Gastroesophageal sphincter (tissue), 4 donors: Measurements from ENCODE around the gene NANOS3. TPM values are rescaled to one million over a fixed set of nuclear protein-coding genes. Genes with fewer than 3 reads are reported as not detected.

ENCODE experiments used
- ATAC-seq: fragments of 150-250 bp; one replicate; pipeline ENCODE4 v1.9.1; 2016; ENCODE audit warnings: mild to moderate bottlenecking, moderate library complexity
- H3K27ac ChIP-seq, 4 donors: fragments of 200-600 bp; sonication (generic) in 3 of 4; 1 replicate in 3 of 4; 2 replicates in 1 of 4; pipeline ENCODE4 v1.5.1; 2016 to 2019
- H3K27me3 ChIP-seq: fragments of 200-600 bp; sonication (generic); one replicate; pipeline ENCODE4 v1.5.1; 2019
- H3K36me3 ChIP-seq, 2 donors: fragments of 200-600 bp; sonication (generic); one replicate each; pipeline ENCODE4 v1.5.1; 2019; ENCODE audit warnings: control low read depth in 1 of 2
- H3K4me1 ChIP-seq, 3 donors: fragments of 200-600 bp; sonication (generic); 1 replicate in 2 of 3; 2 replicates in 1 of 3; pipeline ENCODE4 v1.5.1; 2016 to 2019; ENCODE audit warnings: control low read depth in 2 of 3
- H3K4me3 ChIP-seq, 2 donors: fragments of 200-600 bp; sonication (generic); one replicate each; pipeline ENCODE4 v1.5.1; 2019; ENCODE audit warnings: mild to moderate bottlenecking in 1 of 2, moderate library complexity in 1 of 2
- H3K9me3 ChIP-seq, 3 donors: fragments of 200-600 bp; sonication (generic); one replicate each; pipeline ENCODE4 v1.5.1; 2017 to 2019; ENCODE audit warnings: control low read depth in 2 of 3
- EP300 ChIP-seq: sonication (generic); formaldehyde crosslinking; IDR thresholded peaks from one replicate; pipeline ENCODE4 v1.6.1; 2017; ENCODE audit warnings: antibody characterized with exemption, mild to moderate bottlenecking
- POLR2A ChIP-seq, 2 donors: fragments of 450-650 bp; IDR thresholded peaks; one replicate each; pipeline ENCODE4 v1.6.1; 2017; ENCODE audit warnings: antibody characterized with exemption in 2 of 2, mild to moderate bottlenecking in 2 of 2, moderate library complexity in 1 of 2
- POLR2AphosphoS5 ChIP-seq: sonication (generic); formaldehyde crosslinking; IDR thresholded peaks from one replicate; pipeline ENCODE4 v1.6.1; 2017; ENCODE audit warnings: antibody characterized with exemption
- WGBS, 2 donors: methylation state at CpG; one replicate each; pipeline ENCODE4 v1.1.5; 2018; ENCODE audit warnings: low coverage in 1 of 2; 5-methylcytosine and 5-hydroxymethylcytosine counted together
- total RNA-seq, 4 donors: library from RNA; depleted of rRNA; stranded (reverse); fragments of >200 nt; gene quantifications; one replicate each; pipeline ENCODE4 v1.1.0, GENCODE V29; 2016
- TF ChIP-seq, protein P1 (sequence below), 4 experiments: fragments of 200-600 bp in 2 of 4; fragments of 450-650 bp in 2 of 4; sonication (generic) in 1 of 4; IDR thresholded peaks; one replicate each; pipeline ENCODE4 v1.5.1; 2017 to 2019; ENCODE audit warnings: antibody characterized with exemption in 4 of 4, mild to moderate bottlenecking in 2 of 4, moderate library complexity in 2 of 4

The NANOS3 gene
- total RNA-seq, 4 donors from 2014 or later, result 1.1 to 5.0 TPM; not detected in 2

DNA sequence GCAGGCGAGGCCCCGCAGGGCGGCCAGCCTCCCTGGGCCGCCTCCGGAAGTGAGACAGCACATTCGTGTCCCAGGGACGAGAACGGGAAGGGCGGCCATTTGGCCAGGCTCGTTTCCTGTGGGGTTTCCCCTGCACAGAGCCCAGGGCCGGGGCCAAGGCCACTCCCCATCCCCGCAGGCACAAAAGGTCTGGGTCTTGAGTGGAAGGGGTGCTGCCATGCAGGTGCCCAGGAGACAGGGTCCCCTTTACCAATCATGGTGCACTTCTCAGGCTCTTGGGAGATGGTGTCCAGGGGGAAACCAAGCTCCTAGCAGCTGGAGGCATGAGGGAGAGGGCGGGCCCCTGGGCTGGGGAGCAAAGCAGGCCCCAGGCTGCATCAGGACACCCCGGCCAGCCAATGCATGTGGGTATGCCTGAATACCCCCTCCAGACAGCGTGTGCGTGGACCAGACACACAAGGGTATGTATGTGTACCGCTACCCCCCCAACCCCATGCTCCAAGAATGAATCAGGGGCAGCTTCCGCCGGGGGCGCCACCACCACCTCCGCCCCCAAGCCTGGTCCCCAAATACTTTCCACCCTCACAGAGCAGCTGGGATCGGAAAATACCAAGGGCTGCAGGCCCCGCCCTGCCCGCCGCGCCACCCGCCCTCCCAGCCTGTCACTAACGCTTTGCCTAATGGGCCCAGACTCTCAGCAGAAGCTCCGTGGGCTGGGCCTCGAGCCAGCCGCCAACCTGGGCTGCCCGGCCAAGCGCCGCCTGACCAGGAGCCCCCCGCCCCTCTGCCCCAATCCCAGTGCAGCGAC, 37.6 kb upstream of the NANOS3 start:
- Histone ChIP-seq H3K27ac (peak overlapping the region; percentile 98 to 100 (median 100)), H3K4me1 (peaks cover 2 to 89% (median 51%) of the 10 kb centered on the region in 3 donors), H3K36me3 (peaks cover 0 to 24% of the 10 kb centered on the region in 2 donors), H3K4me3 (peak overlapping the region; percentile 91 to 98), H3K27me3 (no peaks in the 10 kb centered on the region), H3K9me3 (no peaks in the 10 kb centered on the region)
- 0% methylated on average over 2 of the region's 36 CpGs; no CpG with 5 or more reads in 1 of the 2 donors for WGBS, 2 donors
- peak; percentile 67 to 75 for TF ChIP-seq POLR2A (IDR thresholded peaks at IDR 0.05)
- TF ChIP-seq EP300, result no peak
- TF ChIP-seq, protein P1, sequence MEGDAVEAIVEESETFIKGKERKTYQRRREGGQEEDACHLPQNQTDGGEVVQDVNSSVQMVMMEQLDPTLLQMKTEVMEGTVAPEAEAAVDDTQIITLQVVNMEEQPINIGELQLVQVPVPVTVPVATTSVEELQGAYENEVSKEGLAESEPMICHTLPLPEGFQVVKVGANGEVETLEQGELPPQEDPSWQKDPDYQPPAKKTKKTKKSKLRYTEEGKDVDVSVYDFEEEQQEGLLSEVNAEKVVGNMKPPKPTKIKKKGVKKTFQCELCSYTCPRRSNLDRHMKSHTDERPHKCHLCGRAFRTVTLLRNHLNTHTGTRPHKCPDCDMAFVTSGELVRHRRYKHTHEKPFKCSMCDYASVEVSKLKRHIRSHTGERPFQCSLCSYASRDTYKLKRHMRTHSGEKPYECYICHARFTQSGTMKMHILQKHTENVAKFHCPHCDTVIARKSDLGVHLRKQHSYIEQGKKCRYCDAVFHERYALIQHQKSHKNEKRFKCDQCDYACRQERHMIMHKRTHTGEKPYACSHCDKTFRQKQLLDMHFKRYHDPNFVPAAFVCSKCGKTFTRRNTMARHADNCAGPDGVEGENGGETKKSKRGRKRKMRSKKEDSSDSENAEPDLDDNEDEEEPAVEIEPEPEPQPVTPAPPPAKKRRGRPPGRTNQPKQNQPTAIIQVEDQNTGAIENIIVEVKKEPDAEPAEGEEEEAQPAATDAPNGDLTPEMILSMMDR (IDR thresholded peaks at IDR 0.05), result peak in 1 of 4 experiments; percentile 21
- peak; percentile 86 for TF ChIP-seq POLR2AphosphoS5
- ATAC-seq, result peak; percentile 64

DNA sequence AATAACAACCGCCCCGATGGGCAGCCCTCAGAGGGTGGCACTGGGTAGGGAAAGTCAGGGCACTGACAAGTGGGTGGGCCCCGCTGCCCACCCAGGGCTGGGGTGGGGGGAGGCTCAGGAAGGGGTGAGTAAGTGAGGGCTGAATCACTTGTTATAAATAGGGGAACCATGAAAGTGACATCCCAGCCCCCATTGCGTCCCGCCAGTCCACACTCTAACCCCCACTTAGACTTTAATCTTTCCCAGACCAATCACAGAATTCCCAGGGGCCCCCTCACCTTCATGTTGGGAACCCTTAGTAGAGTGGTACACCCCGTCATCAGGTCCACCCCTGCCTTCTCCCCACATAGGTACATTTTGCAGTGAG, 37.0 kb upstream of the NANOS3 start:
- TF ChIP-seq POLR2AphosphoS5, result no peak
- TF ChIP-seq POLR2A (IDR thresholded peaks at IDR 0.05), result peak in 1 of 2 donors; percentile 29
- TF ChIP-seq EP300, result no peak
- TF ChIP-seq, protein P1 (IDR thresholded peaks at IDR 0.05), result no peak
- H3K27ac ChIP-seq, result peak overlapping the region; percentile 98 to 100 (median 100)
- H3K4me1 ChIP-seq, result peaks cover 2 to 88% (median 49%) of the 10 kb centered on the region in 3 donors
- WGBS, 2 donors, result 0% methylated on average over 2 to 3 of the region's 6 CpGs
- ATAC-seq, result peak; percentile 1
- peaks cover 0 to 18% of the 10 kb centered on the region in 2 donors for H3K36me3 ChIP-seq
- peak overlapping the region; percentile 91 to 98 for H3K4me3 ChIP-seq
- no peaks in the 10 kb centered on the region for H3K27me3 ChIP-seq
- H3K9me3 ChIP-seq, result no peaks in the 10 kb centered on the region

DNA sequence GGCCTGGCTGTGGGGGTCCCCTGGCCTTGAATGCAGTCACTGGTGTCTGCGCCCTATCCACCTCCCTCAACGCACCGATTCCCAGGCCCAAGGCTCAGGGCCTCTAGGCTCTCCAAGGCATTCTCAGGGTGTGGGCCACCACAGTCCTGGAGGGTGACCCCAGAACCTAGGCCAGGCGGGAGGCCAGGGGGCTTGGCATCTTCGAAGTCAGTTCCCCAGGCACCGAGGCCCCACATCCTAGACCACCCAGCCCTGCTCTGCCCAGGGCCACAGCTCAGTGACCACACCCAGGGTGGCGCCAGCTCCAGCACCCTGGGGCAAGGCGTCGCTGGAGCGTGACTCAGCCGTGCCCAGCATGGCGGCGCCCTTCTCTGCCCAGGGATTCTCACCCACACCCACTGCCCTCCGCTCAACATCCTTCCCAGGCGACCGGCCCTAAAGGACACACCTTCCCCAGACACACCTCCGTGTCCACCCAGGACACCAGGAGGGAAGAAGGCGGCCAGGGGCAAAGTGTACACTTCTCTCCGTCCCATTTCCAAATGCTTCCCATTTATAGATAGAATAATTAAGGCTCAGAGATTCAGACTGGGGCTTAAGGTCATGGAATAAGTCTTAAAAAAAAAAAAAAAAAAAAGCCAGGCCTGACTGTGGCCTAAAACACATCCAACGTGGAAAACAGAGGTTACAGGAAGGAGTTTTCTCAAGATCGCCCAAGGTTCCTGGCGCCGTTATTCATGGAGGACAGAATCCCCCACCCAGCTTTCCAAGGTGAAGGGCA, 36.4 kb upstream of the NANOS3 start:
- Histone ChIP-seq H3K4me1 (peaks cover 2 to 82% (median 45%) of the 10 kb centered on the region in 3 donors), H3K27me3 (no peaks in the 10 kb centered on the region), H3K4me3 (peak overlapping the region; percentile 91 to 98), H3K27ac (peak overlapping the region; percentile 98 to 100 (median 100)), H3K36me3 (peaks cover 0 to 13% of the 10 kb centered on the region in 2 donors), H3K9me3 (no peaks in the 10 kb centered on the region)
- 0 to 5% methylated on average over 4 to 13 of the region's 23 CpGs for WGBS, 2 donors
- ATAC-seq, result peak; percentile 16
- peak; percentile 47 to 76 for TF ChIP-seq POLR2A (IDR thresholded peaks at IDR 0.05)
- peak; percentile 84 for TF ChIP-seq POLR2AphosphoS5
- TF ChIP-seq, protein P1 (IDR thresholded peaks at IDR 0.05), result peak in 1 of 4 experiments; percentile 31
- no peak for TF ChIP-seq EP300

DNA sequence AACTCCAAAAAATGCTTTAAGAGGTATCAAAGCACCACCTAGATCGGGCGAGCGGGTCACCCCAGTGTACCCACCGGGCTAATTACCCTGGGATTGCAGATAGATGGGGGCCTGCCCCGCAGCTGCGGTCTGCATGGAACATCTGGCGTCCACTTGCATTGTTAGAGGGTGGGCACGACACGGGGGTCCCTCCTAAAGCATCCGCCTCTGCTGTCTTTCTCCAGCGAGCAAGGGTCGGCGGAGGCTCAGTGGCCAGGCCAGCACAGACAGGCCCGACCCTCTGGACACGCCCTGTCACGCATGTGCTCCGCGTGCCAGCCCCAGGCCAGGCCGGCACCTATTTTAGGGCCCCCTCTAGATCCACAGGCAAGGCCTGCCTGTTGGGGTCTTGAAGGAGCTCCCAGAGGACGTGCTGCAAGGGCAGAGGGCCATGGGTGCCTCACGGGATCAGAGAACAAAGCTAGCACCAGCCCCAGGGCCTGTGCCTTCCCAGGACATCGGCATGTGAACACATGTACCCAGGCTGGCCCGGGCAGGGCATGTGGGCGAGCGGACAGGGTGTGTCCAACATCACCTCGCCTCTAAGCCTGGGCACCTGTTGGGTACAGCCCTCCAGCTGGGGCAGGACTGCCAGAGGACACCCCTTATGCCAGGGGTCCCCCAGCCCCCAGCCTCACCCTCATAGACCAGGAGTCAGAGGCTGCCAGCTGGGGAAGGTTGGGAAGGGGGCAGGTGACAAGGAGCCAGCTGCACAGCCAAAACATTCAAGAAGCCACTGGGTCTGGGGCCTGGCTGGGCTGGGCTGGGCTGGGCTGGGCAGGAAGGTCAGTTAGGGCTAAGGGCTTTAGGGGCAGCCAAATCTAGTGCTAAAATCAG, 35.6 kb upstream of the NANOS3 start:
- 0 to 14% methylated on average over 2 to 4 of the region's 26 CpGs for WGBS, 2 donors
- no peaks in the 10 kb centered on the region for H3K27me3 ChIP-seq
- ATAC-seq, result no peak
- TF ChIP-seq POLR2A (IDR thresholded peaks at IDR 0.05) (peak; percentile 33 to 51), EP300 (no peak), POLR2AphosphoS5 (peak; percentile 33)
- TF ChIP-seq, protein P1 (IDR thresholded peaks at IDR 0.05), result no peak
- peaks cover 1 to 81% (median 42%) of the 10 kb centered on the region in 3 donors for H3K4me1 ChIP-seq
- peak overlapping the region; percentile 98 to 100 (median 100) for H3K27ac ChIP-seq
- peak overlapping the region; percentile 91 to 98 for H3K4me3 ChIP-seq
- H3K9me3 ChIP-seq, result no peaks in the 10 kb centered on the region
- H3K36me3 ChIP-seq, result peaks cover 0 to 5% of the 10 kb centered on the region in 2 donors
